ENCODE measurements around the gene SNX24. TPM values are rescaled to one million over a fixed set of nuclear protein-coding genes. Genes with fewer than 3 reads are reported as not detected.

SNX24 gene
- total RNA-seq, 1 experiment from 2014 or later: 13.9 TPM

DNA sequence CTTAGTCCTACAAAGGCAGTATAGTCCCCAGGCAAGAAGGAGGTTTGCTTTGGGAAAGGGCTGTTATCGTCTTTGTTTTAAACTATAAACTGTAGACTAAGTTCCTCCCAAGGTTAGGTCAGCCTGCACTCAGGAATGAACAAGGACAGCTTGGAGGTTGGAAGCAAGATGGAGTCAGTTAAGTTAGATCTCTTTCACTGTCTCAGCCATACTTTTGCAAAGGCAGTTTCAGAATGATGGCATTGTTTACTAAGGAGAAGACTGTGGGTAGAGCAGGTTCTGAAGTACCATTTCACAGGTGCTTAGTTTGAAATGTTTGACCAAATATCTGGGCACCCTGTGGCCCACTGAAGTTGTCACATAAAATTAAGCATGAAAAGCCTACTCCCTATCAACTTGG, 19.4 kb downstream of the SNX24 start:
- H4K20me1 ChIP-seq (ENCODE audit: control insufficient read depth, insufficient read depth, insufficient read length): no peaks in the 10 kb centered on the region
- Mint-ChIP-seq H3K27me3 (ENCODE audit: low read depth) (no peaks in the 10 kb centered on the region), H3K4me1 (peaks cover 31 to 32% of the 10 kb centered on the region in 2 experiments), H3K4me3 (no peak overlapping the region), H3K9me3 (no peaks in the 10 kb centered on the region), H3K36me3 (ENCODE audit: insufficient read depth in 1 of 3, low read depth in 3 of 3) (peaks cover 3 to 9% (median 4%) of the 10 kb centered on the region in 3 experiments; a peak in 3 of 7 replicates), H3K27ac (no peak overlapping the region)
- no peaks in the 10 kb centered on the region for H3K79me1 ChIP-seq (ENCODE audit: insufficient read depth, low read depth, low read length, poor library complexity, severe bottlenecking)
- no peak overlapping the region for H3K23ac ChIP-seq (ENCODE audit: insufficient read length, low read depth, low read length)
- no peak overlapping the region for H4K5ac ChIP-seq (ENCODE audit: insufficient read length, low read depth, low read length)
- no peaks in the 10 kb centered on the region; the same call in 1 of the 2 replicates for H3K4me1 ChIP-seq (ENCODE audit: insufficient read depth, low read length)
- no peak overlapping the region for H2AK5ac ChIP-seq (ENCODE audit: insufficient read length, low read length)
- no peaks in the 10 kb centered on the region for H3K79me2 ChIP-seq (ENCODE audit: insufficient read depth, low read length)
- no peak overlapping the region for H3K14ac ChIP-seq (ENCODE audit: insufficient read depth, low read length)
- no peaks in the 10 kb centered on the region for H3K27me3 ChIP-seq (ENCODE audit: insufficient read depth, low read length)
- no peak overlapping the region for H3K9ac ChIP-seq (ENCODE audit: extremely low read depth, insufficient read length, low read length)
- H2BK120ac ChIP-seq (ENCODE audit: low read depth, low read length, poor library complexity, severe bottlenecking): no peak overlapping the region
- no peak overlapping the region for H4K8ac ChIP-seq (replicated peaks; ENCODE audit: insufficient read length, low read depth, low read length)
- WGBS (ENCODE audit: extremely low coverage, insufficient read length, low lambda C conversion rate): no CpG with 5 or more reads among the region's 1 CpG
- no peak for DNase-seq
- H3K4ac ChIP-seq (ENCODE audit: low read depth, low read length): no peak overlapping the region
- no peak overlapping the region for H4K91ac ChIP-seq (ENCODE audit: insufficient read length, low read depth, low read length)
- H3K18ac ChIP-seq (ENCODE audit: insufficient read length, low read depth, low read length): no peak overlapping the region
- H2AFZ ChIP-seq (ENCODE audit: low read length): no peak overlapping the region
- H3T11ph ChIP-seq (ENCODE audit: low read length): no peak overlapping the region
- H3K56ac ChIP-seq (ENCODE audit: insufficient read length, low read depth, low read length): no peak overlapping the region
- no peak overlapping the region for H3K27ac ChIP-seq (ENCODE audit: insufficient read length, low read depth, low read length)
- H2BK12ac ChIP-seq (ENCODE audit: insufficient read length, low read depth, low read length): no peak overlapping the region
- H3K23me2 ChIP-seq (ENCODE audit: insufficient read length, low read depth, low read length, poor library complexity, severe bottlenecking): no peaks in the 10 kb centered on the region
- TF ChIP-seq, protein P1, sequence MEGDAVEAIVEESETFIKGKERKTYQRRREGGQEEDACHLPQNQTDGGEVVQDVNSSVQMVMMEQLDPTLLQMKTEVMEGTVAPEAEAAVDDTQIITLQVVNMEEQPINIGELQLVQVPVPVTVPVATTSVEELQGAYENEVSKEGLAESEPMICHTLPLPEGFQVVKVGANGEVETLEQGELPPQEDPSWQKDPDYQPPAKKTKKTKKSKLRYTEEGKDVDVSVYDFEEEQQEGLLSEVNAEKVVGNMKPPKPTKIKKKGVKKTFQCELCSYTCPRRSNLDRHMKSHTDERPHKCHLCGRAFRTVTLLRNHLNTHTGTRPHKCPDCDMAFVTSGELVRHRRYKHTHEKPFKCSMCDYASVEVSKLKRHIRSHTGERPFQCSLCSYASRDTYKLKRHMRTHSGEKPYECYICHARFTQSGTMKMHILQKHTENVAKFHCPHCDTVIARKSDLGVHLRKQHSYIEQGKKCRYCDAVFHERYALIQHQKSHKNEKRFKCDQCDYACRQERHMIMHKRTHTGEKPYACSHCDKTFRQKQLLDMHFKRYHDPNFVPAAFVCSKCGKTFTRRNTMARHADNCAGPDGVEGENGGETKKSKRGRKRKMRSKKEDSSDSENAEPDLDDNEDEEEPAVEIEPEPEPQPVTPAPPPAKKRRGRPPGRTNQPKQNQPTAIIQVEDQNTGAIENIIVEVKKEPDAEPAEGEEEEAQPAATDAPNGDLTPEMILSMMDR (conservative IDR thresholded peaks at IDR 0.05): no peak
- H3K9me3 ChIP-seq (ENCODE audit: control insufficient read depth, low read depth, low read length): no peaks in the 10 kb centered on the region
- H3K4me2 ChIP-seq (ENCODE audit: insufficient read depth, insufficient read length, low read length): no peak overlapping the region
- no peak overlapping the region for H2BK15ac ChIP-seq (ENCODE audit: low read depth, low read length)
- H2BK20ac ChIP-seq (ENCODE audit: low read depth, low read length, poor library complexity, severe bottlenecking): no peak overlapping the region
- H2BK5ac ChIP-seq (ENCODE audit: insufficient read length, low read length): no peak overlapping the region
